ENCODE results near the gene DIPK1A.

The DIPK1A gene

GRCh38 chr1:92944901-92945747 is 16.1 kb downstream of the DIPK1A start:
- no peak for TF ChIP-seq EP300 (IDR thresholded peaks at IDR 0.05; ENCODE audit: borderline replicate concordance)
- TF ChIP-seq REST (IDR thresholded peaks at IDR 0.05; ENCODE audit: low read depth) = no peak
- TF ChIP-seq TEAD4 (IDR thresholded peaks at IDR 0.05) = no peak
- TF ChIP-seq CREB1 (IDR thresholded peaks at IDR 0.05; ENCODE audit: low read depth) = no peak
- no peak for TF ChIP-seq EGR1 (IDR thresholded peaks at IDR 0.05)
- TF ChIP-seq RAD21 (IDR thresholded peaks at IDR 0.05; ENCODE audit: low read depth) = no peak
- TF ChIP-seq YY1 (IDR thresholded peaks at IDR 0.05; ENCODE audit: low read depth) = no peak
- no peak for TF ChIP-seq CEBPB (IDR thresholded peaks at IDR 0.05)
- no peak for TF ChIP-seq USF1 (IDR thresholded peaks at IDR 0.05)

- TF ChIP-seq ZBTB7A (IDR thresholded peaks at IDR 0.05; ENCODE audit: low read depth) = no peak
Measured at GRCh38 chr1:92943502-92943847, 17.8 kb downstream of the DIPK1A start.

GRCh38 chr1:92940541-92940940 is 20.7 kb downstream of the DIPK1A start:
- TF ChIP-seq USF1 (IDR thresholded peaks at IDR 0.05) = no peak
- TF ChIP-seq NFIC (IDR thresholded peaks at IDR 0.05) = no peak
- no peak for TF ChIP-seq CREB1 (IDR thresholded peaks at IDR 0.05; ENCODE audit: low read depth)
- no peak for TF ChIP-seq FOXM1 (IDR thresholded peaks at IDR 0.05; ENCODE audit: borderline replicate concordance, low read depth)
- no peak for TF ChIP-seq MAX (IDR thresholded peaks at IDR 0.05)
- TF ChIP-seq TCF12 (IDR thresholded peaks at IDR 0.05; ENCODE audit: low read depth) = no peak
- no peak for TF ChIP-seq EP300 (IDR thresholded peaks at IDR 0.05; ENCODE audit: borderline replicate concordance)
- TF ChIP-seq CEBPB (IDR thresholded peaks at IDR 0.05) = no peak
- TF ChIP-seq REST (IDR thresholded peaks at IDR 0.05; ENCODE audit: low read depth) = no peak
- TF ChIP-seq TAF1 (IDR thresholded peaks at IDR 0.05; ENCODE audit: low read depth) = no peak

- no peak for TF ChIP-seq TEAD4 (IDR thresholded peaks at IDR 0.05)
- TF ChIP-seq REST (IDR thresholded peaks at IDR 0.05; ENCODE audit: low read depth) = no peak
- TF ChIP-seq CEBPB (IDR thresholded peaks at IDR 0.05) = no peak
- TF ChIP-seq CREB1 (IDR thresholded peaks at IDR 0.05; ENCODE audit: low read depth) = no peak
- TF ChIP-seq USF1 (IDR thresholded peaks at IDR 0.05) = no peak
- no peak for TF ChIP-seq MAX (IDR thresholded peaks at IDR 0.05)
- no peak for TF ChIP-seq YY1 (IDR thresholded peaks at IDR 0.05; ENCODE audit: low read depth)
- TF ChIP-seq TAF1 (IDR thresholded peaks at IDR 0.05; ENCODE audit: low read depth) = no peak
- no peak for TF ChIP-seq TCF12 (IDR thresholded peaks at IDR 0.05; ENCODE audit: low read depth)
- no peak for TF ChIP-seq EGR1 (IDR thresholded peaks at IDR 0.05)
- TF ChIP-seq ZBTB7A (IDR thresholded peaks at IDR 0.05; ENCODE audit: low read depth) = no peak
- no peak for TF ChIP-seq EP300 (IDR thresholded peaks at IDR 0.05; ENCODE audit: borderline replicate concordance)
- TF ChIP-seq RAD21 (IDR thresholded peaks at IDR 0.05; ENCODE audit: low read depth) = no peak
- TF ChIP-seq NFIC (IDR thresholded peaks at IDR 0.05) = no peak
- no peak for TF ChIP-seq FOXM1 (IDR thresholded peaks at IDR 0.05; ENCODE audit: borderline replicate concordance, low read depth)
Measured at GRCh38 chr1:92937731-92938130, 23.5 kb downstream of the DIPK1A start.
